ENCODE measurements around the gene VWA8.

DNA sequence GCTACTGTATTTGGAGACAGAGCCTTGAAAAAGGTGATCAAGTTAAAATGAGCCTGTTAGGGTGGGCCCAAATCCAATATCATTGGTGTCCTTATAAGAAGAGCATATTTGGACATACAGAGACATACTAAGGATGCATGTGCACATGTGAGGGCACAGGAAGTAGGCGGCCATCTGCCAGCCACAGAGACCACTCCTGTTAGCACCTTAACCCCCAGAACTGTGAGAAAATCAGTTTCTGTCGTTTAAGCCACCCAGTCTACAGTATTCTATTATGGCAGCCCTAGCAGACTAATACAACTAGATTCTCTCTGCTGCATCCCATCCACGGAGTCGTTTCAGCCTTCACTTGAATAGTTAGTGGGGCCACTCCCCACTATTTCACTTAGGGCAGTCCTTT is 48.1 kb upstream of the VWA8 start:
- TF ChIP-seq POLR2A (IDR thresholded peaks at IDR 0.05; ENCODE audit: low read length) (no peak), GATA1 (IDR thresholded peaks at IDR 0.05; ENCODE audit: low read depth, low read length) (no peak)
